ENCODE results near the gene EIF2S2.

EIF2S2 gene

DNA sequence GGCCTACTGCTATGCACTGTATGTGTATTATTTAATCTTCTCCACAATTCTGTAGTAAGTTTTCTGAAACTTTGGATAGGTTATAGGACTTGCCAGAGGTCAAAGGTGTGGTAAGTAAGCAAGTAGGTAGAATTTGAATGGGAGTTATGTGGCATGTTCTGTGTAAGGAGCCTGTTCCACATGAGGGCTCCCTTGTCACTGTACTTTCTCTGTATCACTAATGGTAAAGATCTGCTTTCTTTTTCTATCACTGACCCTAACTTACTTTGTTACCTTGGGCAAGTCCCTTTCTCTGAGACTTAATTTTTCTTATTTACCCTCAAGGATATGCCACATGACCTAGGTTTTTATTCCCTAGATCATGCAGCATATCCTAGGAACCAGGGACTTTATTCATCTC, 50.3 kb downstream of the EIF2S2 start:
- DNase-seq: no peak

DNA sequence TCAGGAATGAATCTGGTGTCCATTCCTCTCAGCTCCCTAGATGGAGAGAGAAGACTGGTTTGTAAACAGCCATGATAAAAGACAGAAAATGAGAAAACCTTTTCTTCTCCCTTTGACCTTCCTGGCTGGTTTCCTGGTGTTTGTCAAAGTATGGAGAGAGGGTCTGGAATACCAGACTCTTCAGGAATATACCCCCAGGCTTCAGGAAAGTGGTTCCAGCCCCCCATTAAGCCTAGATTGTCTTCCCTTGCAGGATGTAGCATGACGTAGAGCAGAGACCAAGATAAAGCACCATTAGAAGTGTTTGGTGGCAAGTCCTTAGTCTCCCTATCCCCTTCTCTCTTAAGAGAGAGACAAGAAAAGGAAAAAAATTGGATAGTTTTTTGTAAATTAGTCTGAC, 51.1 kb downstream of the EIF2S2 start:
- no peak for DNase-seq

GRCh38 chr20:34058831-34059230, 53.2 kb downstream of the EIF2S2 start:
- peak; percentile 19 for DNase-seq

DNA sequence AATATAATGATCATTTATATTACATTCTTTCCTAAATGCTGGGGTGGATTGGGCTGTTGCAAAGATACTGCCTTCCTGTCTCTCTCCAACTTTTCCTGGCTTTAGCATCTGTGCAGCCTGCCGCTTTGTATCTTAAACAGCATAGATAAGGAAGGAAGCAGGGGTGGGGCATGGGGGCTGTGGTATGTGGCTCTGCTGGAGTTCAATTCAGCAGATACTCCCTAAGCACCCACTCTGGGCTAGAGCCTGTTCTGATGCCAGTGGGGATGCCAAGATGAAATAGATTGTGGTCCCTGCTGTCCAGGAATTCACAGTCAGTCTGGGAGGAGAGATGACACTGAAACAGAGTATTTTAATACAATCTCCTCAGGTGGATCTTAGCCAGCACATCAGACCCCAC, 56.8 kb downstream of the EIF2S2 start:
- DNase-seq: no peak

GRCh38 chr20:34052414-34052813, 59.6 kb downstream of the EIF2S2 start:
- no peak for DNase-seq

- DNase-seq: no peak
These were observed 61.9 kb downstream of the EIF2S2 start for GRCh38 chr20:34049897-34050695.

DNA sequence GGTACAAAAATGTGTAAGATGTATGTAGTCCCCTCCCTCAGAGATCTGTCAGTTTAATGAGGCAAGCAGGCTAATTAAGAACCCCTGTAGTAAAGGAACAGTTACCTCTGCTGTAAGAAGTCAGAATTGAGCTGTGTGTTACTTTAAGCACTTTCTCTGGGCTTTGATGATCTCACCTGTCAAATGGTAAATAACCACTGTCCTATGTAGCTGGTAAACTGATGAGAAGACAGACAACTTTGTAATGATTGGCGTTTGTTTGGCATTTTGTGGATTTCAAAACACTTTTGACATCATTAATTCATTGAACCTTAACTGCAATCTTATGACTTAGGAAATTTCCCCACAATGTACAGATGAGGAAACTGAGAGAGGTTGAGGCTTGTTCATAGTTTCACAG, 62.7 kb downstream of the EIF2S2 start:
- DNase-seq: no peak

DNA sequence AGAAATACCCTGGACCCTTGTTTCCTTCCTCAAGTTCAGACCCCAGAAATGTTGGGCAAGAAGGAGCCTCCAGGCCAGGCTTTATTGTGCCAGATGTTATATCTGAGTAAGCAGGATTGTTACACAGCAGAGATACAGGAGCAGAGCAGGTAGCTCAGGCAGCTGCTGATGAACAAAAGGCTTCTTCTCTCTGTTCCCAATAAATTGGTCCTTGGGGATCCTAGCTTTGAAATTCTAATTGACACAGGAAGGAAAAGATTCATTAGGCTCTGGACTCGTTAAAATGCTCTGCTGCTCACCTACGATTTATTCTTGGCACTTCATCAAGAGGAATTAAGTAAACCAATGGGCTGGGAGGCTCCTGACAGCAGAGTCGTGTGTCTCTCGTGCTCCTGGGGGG, 64.1 kb downstream of the EIF2S2 start:
- no peak for DNase-seq

DNA sequence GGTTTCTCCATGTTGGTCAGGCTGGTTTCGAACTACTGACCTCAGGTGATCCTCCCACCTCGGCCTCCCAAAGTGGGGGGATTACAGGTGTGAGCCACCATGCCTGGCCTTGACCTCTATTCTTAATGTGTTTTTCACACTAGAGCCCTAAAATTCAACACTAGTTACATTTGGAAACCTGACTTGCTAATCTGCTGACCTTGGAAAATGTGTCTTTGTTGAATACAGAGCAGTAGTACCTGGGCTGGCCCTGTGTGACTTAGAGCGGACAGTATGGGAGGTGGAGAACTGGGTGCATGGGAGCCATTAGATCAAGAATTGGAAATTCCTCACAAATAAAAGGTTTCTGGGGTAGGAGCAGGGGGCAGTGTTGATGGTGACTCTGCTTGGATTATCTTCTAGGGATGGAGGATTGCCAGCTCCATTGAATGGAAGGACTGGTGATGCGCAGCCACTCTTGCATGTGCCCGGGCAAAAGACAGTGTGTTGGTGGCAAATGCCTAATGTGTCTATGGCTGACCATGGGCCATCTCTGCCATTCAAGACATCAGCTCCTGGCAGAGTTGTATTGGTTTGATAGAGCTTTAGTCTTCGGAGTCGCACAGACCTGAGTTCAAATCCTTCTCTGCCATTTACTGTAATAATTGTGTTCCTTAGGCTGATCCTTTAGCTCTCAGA, 64.9 kb downstream of the EIF2S2 start:
- DNase-seq: no peak

DNA sequence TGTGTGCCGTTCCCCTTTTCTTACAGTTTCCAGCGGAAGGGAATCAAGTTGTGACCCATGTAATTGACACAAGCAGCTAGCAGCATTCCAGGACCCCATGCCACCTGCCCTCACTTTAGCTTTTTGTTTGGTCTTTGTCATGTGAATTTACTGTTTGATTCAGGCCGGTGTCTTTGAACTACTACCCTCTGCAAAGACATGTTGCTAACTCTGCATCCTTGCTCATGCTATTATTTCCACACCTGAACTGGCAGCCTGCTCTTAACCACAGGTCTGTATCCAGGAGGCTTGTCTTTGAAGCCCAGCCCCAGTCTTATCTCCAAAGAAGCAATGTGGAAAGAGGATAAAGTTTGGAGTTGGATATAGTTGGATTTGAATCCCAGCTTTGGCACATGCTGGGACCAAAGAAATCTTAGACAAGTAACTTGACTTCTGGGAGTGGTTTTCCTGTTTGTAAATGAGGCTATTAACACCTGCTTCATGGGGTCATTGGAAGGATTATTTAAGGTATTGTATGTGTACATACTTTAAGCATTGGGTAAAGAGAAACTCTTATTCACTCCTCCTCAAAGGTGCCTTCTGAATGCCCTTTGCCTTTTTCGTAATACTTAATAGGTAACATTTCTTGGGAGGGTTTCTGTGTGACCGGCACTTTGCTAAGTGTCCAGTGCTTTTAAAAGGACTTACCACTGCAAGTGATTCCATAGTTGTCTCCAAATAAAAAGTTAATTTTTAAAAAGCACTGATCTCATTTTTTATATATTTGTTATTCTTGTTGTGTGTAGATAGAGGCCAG, 65.9 kb downstream of the EIF2S2 start:
- no peak for DNase-seq

DNA sequence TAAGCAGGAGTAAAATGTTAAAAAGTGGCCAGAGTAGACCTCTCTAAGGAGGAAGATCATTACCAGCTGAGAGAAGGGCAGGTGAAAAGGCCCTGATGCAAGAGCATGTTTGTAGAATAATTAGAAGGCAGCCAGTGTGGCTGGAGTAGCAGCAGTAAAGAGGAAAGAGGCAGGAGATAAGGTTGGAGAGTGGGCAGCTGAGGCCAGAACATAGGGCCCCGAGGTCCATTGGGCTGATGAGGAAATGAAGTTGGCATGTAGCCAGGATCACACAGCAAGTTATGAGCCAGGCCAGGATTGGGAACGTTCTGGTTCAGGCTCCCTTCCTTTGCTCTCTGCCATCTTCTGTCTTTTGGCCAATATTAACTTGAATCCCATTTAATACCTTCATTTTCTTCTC, 66.7 kb downstream of the EIF2S2 start:
- DNase-seq: no peak

DNA sequence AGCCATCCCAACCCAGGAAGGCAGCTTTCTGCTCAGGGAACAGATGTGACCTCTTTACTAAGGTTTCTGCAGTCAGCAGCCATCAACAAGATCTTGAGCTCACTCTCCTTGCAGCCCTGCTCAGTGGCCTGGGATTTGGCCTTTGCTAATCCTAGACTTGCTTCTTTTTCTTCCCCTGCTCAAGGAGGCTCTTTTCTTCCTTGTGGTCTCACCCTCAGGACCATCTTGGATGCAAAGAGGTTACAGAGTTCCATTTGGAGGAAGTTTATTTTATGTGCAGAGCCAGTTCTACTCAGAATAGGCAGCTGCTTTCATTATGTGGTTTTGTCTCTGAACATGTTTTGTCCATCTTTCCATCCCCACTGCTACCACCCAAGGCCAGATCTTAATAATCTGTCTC, 69.0 kb downstream of the EIF2S2 start:
- DNase-seq: no peak

DNA sequence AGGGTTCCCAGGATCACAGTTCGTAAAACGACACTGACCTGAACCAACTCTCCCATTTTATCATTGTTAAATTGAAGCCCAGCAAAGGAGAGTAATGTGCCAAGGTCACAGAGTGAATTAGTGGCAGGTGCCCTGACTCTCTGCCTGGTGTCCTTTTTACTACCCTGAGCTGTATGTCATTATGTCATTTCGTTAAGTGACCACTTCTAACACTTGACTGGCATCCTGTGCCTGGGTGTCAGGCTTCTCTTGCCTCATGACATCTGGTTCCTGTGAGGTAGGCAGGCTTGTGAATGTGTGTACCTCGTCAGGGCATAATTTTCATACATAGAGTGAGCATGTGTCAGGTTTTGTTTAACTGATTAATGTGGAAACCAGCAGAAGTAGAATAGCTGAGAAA, 69.8 kb downstream of the EIF2S2 start:
- peak; percentile 89 for DNase-seq

DNA sequence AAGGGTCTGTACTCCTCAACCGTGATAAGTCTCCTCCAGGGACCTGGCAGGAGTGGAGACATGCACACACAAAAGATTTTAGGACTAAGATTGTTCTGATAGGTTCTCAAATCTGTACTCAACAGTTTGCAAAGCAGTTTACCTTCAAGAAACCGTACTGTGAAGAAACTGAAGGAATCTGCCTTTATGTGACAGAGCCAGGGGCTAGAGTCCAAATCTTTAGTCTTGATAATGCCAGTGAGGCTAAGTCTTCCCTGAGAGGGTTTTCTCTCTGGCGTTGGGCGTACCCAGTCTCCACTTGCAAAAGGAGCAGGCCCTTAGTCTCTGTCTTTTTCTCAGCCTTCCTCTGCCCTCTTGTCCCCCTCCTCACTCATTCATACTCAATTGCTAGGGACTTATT, 70.8 kb downstream of the EIF2S2 start:
- no peak for DNase-seq

GRCh38 chr20:34040300-34040995, 71.6 kb downstream of the EIF2S2 start:
- peak; percentile 64 for DNase-seq

Data from DMS153 (cell line).